DND-41 (cell line): Measurements from ENCODE around the gene BMERB1.

Source experiments
- ATAC-seq: fragments of 200-7000 bp; cut with Tn5 transposase; 3 replicates; pipeline ENCODE4 v1.9.1; 2021; ENCODE audit warnings: low read depth; ENCODE audit not compliant: insufficient read depth
- DNase-seq: peaks from one replicate; pipeline ENCODE4 v3.0.0-alpha.2; 2020
- H2AFZ ChIP-seq: 2 replicates; pipeline ENCODE4 v1.6.0; 2012; ENCODE audit warnings: low read depth, low read length
- H3K27ac ChIP-seq: 2 replicates; pipeline ENCODE4 v1.5.1; 2012; ENCODE audit warnings: low read length, inconsistent platforms
- H3K27me3 ChIP-seq: fragments of 200-600 bp; sonication (generic); 2 replicates; pipeline ENCODE4 v1.6.0; 2012; ENCODE audit warnings: low read length, mild to moderate bottlenecking, inconsistent platforms; ENCODE audit not compliant: insufficient read depth, poor library complexity
- H3K36me3 ChIP-seq: 2 replicates; pipeline ENCODE4 v1.5.1; 2012; ENCODE audit warnings: low read length, inconsistent platforms; ENCODE audit not compliant: insufficient read depth
- H3K4me1 ChIP-seq: 2 replicates; pipeline ENCODE4 v1.5.1; 2012; ENCODE audit warnings: mild to moderate bottlenecking, low read length; ENCODE audit not compliant: insufficient read depth
- H3K4me2 ChIP-seq: 2 replicates; pipeline ENCODE4 v1.6.0; 2012; ENCODE audit warnings: mild to moderate bottlenecking, moderate library complexity, low read length, inconsistent platforms; ENCODE audit not compliant: insufficient read depth
- H3K4me3 ChIP-seq, 2 experiments: fragments of 200-600 bp in 1 of 2; shearing (Covaris generic) in 1 of 2; 2 replicates each; pipeline ENCODE4 v1.5.1; 2012 to 2016; ENCODE audit warnings: inconsistent platforms in 2 of 2, low read length in 2 of 2, mild to moderate bottlenecking in 2 of 2, low read depth in 1 of 2, moderate library complexity in 1 of 2
- H3K79me2 ChIP-seq: 2 replicates; pipeline ENCODE4 v1.6.0; 2012; ENCODE audit warnings: low read length, inconsistent platforms; ENCODE audit not compliant: insufficient read depth
- H3K9ac ChIP-seq: 2 replicates; pipeline ENCODE4 v1.6.0; 2012; ENCODE audit warnings: low read depth, mild to moderate bottlenecking, inconsistent platforms, low read length, moderate library complexity
- H3K9me3 ChIP-seq: 2 replicates; pipeline ENCODE4 v1.5.1; 2012; ENCODE audit warnings: low read length, moderate library complexity, mild to moderate bottlenecking, inconsistent platforms; ENCODE audit not compliant: insufficient read depth, severe bottlenecking
- H4K20me1 ChIP-seq: 2 replicates; pipeline ENCODE4 v1.6.0; 2012; ENCODE audit warnings: low read length; ENCODE audit not compliant: insufficient read depth
- EZH2 ChIP-seq: IDR thresholded peaks from 3 replicates; pipeline ENCODE4 v1.6.1; 2012; ENCODE audit warnings: borderline replicate concordance, low read depth, mild to moderate bottlenecking, moderate library complexity, low read length, inconsistent platforms; ENCODE audit not compliant: severe bottlenecking
- TF ChIP-seq, protein P1 (sequence below): IDR thresholded peaks from 2 replicates; pipeline ENCODE4 v1.5.1; 2012; ENCODE audit warnings: borderline replicate concordance, low read length, moderate library complexity, mild to moderate bottlenecking; ENCODE audit not compliant: poor library complexity, severe bottlenecking; ENCODE audit errors: extremely low read depth

BMERB1 gene

DNA sequence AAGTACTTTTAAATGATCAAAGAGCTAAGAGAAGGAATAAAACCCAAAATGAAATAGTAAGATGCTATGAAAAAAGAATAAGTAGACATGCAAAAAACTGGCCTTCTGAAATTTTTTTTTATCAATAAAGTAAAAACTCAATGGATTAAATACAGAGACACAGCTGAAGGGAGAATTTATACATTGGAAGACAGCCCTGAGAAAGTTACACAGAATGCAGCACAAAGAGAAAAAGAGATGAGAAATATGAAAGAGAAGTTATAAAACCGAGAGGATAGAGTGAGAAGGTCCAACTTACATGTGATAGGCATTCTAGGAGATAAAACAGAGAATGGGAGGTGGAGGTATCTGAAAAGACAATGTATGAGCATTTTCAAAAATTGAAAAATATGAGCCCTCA, 151.6 kb downstream of the BMERB1 start:
- DNase-seq (no peak), ATAC-seq (no peak)
- Histone ChIP-seq H3K4me2 (no peak overlapping the region), H3K27me3 (no peaks in the 10 kb centered on the region), H2AFZ (no peak overlapping the region), H4K20me1 (no peaks in the 10 kb centered on the region), H3K27ac (no peak overlapping the region), H3K4me3 (no peak overlapping the region), H3K36me3 (no peaks in the 10 kb centered on the region), H3K9me3 (peaks cover 15% of the 10 kb centered on the region), H3K9ac (no peak overlapping the region), H3K79me2 (no peaks in the 10 kb centered on the region), H3K4me1 (peaks cover 4% of the 10 kb centered on the region; the same call in 1 of the 2 replicates)
- no peak for TF ChIP-seq EZH2
- TF ChIP-seq, protein P1, sequence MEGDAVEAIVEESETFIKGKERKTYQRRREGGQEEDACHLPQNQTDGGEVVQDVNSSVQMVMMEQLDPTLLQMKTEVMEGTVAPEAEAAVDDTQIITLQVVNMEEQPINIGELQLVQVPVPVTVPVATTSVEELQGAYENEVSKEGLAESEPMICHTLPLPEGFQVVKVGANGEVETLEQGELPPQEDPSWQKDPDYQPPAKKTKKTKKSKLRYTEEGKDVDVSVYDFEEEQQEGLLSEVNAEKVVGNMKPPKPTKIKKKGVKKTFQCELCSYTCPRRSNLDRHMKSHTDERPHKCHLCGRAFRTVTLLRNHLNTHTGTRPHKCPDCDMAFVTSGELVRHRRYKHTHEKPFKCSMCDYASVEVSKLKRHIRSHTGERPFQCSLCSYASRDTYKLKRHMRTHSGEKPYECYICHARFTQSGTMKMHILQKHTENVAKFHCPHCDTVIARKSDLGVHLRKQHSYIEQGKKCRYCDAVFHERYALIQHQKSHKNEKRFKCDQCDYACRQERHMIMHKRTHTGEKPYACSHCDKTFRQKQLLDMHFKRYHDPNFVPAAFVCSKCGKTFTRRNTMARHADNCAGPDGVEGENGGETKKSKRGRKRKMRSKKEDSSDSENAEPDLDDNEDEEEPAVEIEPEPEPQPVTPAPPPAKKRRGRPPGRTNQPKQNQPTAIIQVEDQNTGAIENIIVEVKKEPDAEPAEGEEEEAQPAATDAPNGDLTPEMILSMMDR = no peak

DNA sequence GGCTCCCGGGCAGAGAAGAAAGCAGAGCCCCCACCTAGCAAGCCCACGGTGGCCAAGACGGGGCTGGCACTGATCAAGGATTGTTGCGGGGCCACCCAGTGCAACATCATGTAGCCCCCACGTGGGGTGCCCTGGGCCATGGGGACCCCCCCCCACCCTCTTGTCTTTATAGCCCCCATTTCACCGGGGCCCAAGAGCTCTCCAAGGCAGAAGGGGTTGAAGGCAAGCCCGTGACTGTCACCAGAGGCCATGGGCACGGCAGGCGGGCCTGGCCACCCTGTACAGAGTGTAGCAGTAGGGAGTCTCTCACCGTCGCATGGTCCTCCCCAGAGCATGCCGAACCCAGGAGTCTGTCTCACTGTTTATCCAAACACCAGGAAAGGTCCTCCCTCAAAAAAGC, 152.3 kb downstream of the BMERB1 start:
- Histone ChIP-seq H3K27me3 (no peaks in the 10 kb centered on the region), H3K4me1 (peaks cover 4% of the 10 kb centered on the region; the same call in 1 of the 2 replicates), H2AFZ (no peak overlapping the region), H3K4me2 (no peak overlapping the region), H3K27ac (no peak overlapping the region), H3K9me3 (peaks cover 15% of the 10 kb centered on the region), H3K79me2 (no peaks in the 10 kb centered on the region), H4K20me1 (no peaks in the 10 kb centered on the region), H3K36me3 (no peaks in the 10 kb centered on the region), H3K4me3 (no peak overlapping the region), H3K9ac (no peak overlapping the region)
- TF ChIP-seq, protein P1 = no peak
- TF ChIP-seq EZH2 = no peak
- ATAC-seq = no peak
- DNase-seq = no peak

DNA sequence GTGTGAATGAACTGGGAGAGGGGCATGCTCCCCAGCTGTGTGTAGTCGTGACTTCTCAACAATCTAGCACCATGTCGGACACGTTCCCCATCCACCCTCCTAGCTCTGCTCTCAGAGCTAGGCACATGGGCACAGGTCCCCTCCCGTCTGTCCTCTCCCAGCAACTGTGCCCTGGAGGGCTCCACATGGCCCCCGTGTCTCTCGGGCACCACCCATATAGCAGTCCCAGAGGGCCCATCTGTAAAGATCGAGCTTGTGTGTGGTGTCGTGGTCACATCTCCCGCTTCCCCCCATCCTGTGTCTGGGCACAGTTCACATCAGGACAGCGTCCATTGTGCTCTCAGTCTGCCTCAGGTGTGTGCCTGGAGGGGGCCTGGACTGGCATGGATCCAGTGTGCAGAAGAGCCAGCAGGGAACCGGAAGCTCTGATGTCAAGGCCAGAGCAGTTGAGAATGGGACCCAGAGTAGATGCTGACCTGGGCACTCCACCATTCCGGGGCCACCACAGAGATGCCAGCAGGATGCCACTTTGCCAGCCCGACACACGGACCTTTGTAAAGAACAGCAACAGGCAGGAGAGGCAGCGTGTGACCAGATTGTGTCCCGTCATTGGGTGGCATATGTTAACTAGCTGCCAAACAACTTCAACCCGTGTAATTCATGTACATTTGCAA, 152.9 kb downstream of the BMERB1 start:
- Histone ChIP-seq H3K36me3 (no peaks in the 10 kb centered on the region), H3K4me1 (peaks cover 4% of the 10 kb centered on the region; the same call in 1 of the 2 replicates), H3K9me3 (peaks cover 15% of the 10 kb centered on the region), H3K4me3 (no peak overlapping the region), H3K27me3 (no peaks in the 10 kb centered on the region), H2AFZ (no peak overlapping the region), H3K9ac (no peak overlapping the region), H3K27ac (no peak overlapping the region), H3K79me2 (no peaks in the 10 kb centered on the region), H4K20me1 (no peaks in the 10 kb centered on the region), H3K4me2 (no peak overlapping the region)
- no peak for ATAC-seq
- DNase-seq = no peak
- TF ChIP-seq, protein P1 = no peak
- no peak for TF ChIP-seq EZH2

DNA sequence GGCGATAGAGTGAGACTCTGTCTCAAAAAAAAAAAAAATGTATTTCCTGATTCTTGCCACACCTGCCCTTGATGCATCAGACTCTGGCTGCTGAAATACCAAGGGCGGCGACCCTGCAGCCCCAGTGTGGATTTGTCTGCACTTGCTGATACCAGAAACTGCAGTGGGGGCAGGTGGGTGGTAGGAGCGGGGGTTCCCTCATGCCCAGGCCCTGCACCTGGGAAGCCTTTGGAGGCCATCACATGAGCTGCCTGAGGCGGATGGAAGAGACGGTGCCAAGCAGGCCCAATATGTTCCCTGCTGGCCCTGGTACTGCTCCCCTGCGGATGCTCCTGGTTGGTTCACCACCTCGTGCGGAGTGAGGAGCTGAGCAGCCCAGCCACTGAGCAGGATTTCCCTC, 157.9 kb downstream of the BMERB1 start:
- ATAC-seq (no peak), DNase-seq (no peak)
- no peak for TF ChIP-seq EZH2
- TF ChIP-seq, protein P1 = no peak
- H4K20me1 ChIP-seq = no peaks in the 10 kb centered on the region
- H3K4me2 ChIP-seq = no peak overlapping the region
- H3K27me3 ChIP-seq = no peaks in the 10 kb centered on the region
- no peak overlapping the region for H3K27ac ChIP-seq
- peaks cover under 1% of the 10 kb centered on the region for H3K9me3 ChIP-seq
- H3K36me3 ChIP-seq = peaks cover 20% of the 10 kb centered on the region
- no peak overlapping the region for H3K9ac ChIP-seq
- H3K4me1 ChIP-seq = peaks cover 4% of the 10 kb centered on the region; the same call in 1 of the 2 replicates
- no peak overlapping the region for H2AFZ ChIP-seq
- no peak overlapping the region for H3K4me3 ChIP-seq
- no peaks in the 10 kb centered on the region for H3K79me2 ChIP-seq
